HL-60/S4 treated with phorbol 12-myristate 13-acetate at 8.2 ng/mL for 4 days and 3 days (cell line): ENCODE results near the gene FBXL12.
"Not testable (repeated sequence)": the region's sequence is repeated elsewhere in the genome, so short reads cannot be mapped to it uniquely, and the experiment has no call there.

Source experiments
- in situ Hi-C: fragments of 300-500 bp; cut with MboI; formaldehyde crosslinking; loops from 2 replicates; pipeline ENCODE4 v1.15.0; 2022; ENCODE audit warnings: low sequenced_read_pairs

The FBXL12 gene, protein sequence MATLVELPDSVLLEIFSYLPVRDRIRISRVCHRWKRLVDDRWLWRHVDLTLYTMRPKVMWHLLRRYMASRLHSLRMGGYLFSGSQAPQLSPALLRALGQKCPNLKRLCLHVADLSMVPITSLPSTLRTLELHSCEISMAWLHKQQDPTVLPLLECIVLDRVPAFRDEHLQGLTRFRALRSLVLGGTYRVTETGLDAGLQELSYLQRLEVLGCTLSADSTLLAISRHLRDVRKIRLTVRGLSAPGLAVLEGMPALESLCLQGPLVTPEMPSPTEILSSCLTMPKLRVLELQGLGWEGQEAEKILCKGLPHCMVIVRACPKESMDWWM

DNA sequence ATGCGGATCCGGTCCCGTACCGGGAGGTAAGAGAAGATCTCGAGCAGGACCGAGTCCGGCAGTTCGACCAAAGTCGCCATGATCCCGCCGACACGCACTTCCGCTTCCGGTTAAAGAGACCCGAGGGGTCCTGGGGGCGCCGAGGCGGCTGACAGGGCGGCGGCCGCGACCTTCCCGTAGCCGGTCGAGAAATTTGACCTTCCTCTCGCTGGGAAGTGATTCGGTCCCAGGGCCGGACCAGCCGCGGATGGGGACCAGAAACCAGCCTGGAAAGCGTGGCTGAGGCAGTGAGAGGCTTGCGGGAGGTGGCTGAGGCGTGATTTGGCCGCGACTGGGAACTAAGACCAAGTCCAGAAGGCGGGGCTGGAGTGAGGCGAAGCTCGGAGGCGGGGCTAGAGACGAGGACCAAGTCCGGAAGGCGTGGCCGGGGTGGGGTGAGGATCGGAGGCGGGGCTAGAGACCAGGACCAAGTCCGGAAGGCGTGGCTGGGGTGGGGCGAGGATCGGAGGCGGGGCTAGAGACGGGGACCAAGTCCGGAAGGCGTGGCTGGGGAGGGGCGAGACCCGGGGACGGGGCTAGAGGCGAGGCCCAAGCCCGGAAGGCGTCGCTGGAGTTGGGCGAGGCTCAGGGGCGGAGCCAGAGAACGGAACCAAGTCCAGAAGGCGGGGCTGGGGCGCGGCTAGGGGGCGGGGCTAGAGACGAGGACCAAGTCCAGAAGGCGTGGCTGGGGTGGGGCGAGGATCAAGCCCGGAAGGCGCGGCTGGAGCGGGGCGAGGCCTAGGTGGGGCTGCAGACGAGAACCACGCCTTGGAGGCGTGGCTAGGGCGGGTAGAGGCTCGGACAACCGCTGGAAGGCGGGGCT, at the start of gene FBXL12:
FBXL12 (minus strand) TSS at position 346 of the 862 bp plus-strand sequence; CDS start at position 80, 266 bp downstream.
- in situ Hi-C loops = no loop called here

DNA sequence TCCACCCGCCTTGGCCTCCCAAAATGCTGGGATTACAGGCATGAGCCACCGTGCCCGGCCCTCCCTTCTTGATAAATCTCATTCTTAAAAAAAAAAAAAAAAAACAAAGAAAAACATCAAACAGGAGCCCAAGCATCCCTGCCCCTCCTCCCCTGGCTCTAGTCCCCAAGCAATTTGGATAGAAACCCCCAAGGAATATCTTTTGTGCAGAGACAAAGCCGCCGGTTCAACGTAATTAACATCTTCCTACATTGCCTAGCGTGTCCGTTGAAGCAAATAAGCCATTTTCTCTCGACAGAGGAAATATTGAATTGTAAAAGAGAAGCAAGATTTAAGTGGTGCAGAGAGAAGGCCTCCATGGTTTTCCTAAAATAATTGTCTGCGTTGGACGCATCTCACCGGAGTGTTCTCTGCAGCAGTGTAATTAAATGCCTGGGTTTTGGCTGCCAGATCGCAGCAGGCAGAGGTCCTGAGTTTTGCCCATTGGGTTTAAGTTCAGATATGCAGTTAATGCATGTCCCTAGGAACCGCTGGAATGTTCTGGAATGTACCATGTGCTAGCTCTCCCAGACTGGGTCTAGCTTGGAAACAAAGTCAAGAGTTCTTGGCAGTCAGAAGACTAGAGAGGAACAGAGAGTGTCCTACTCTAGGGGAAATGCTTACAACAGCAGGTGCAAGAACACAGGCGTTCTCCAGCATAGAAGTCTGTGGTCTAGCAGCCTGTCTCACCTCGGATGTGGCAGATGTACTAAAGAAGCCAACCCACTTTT, 47.0 kb upstream of the FBXL12 start:
- in situ Hi-C loops = no loop called here

GRCh38 chr19:9863759-9864158, 44.9 kb upstream of the FBXL12 start:
- in situ Hi-C loops = no loop called here

- in situ Hi-C loops = no loop called here
Measured at GRCh38 chr19:9862938-9863337, 44.1 kb upstream of the FBXL12 start.

GRCh38 chr19:9861503-9861902, 42.6 kb upstream of the FBXL12 start:
- in situ Hi-C loops = no loop called here

DNA sequence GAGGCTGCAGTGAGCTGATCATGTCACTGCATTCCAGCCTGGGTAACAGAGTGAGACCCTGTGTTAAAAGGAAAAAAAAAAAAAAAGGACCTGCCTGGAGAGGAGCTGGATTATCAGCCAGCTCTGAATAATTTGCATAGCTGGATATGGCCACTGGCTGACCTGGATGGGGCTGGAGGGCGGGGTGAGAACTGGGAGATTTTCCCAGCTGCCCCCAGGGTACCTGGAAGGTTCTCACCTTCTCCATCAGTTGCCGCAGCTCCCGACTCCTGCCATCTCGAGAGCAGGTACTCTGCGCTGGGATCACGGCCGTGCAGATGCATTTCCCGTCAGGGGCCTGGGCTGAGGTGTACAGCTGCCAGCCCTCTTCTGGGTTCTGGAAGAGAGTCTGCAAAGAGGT, 41.5 kb upstream of the FBXL12 start:
- in situ Hi-C loops = no loop called here

DNA sequence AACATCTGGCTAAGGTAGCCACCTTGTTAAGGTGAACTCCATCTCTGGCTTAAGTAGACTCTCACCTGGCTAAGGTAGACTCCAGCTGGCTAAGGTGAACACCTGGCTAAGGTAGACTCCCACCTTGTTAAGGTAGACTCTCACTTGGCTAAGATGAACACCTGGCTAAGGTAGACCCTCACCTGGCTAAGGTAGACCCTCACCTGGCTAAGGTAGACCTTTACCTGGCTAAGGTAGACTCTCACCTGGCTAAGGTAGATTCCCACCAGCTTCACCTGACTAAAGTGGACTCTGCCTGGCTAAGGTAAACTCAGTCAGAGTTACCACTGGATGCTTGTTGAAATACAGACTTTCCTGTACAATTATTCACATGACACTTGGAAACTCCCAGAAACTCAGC, 39.9 kb upstream of the FBXL12 start:
- in situ Hi-C loops = no loop called here

DNA sequence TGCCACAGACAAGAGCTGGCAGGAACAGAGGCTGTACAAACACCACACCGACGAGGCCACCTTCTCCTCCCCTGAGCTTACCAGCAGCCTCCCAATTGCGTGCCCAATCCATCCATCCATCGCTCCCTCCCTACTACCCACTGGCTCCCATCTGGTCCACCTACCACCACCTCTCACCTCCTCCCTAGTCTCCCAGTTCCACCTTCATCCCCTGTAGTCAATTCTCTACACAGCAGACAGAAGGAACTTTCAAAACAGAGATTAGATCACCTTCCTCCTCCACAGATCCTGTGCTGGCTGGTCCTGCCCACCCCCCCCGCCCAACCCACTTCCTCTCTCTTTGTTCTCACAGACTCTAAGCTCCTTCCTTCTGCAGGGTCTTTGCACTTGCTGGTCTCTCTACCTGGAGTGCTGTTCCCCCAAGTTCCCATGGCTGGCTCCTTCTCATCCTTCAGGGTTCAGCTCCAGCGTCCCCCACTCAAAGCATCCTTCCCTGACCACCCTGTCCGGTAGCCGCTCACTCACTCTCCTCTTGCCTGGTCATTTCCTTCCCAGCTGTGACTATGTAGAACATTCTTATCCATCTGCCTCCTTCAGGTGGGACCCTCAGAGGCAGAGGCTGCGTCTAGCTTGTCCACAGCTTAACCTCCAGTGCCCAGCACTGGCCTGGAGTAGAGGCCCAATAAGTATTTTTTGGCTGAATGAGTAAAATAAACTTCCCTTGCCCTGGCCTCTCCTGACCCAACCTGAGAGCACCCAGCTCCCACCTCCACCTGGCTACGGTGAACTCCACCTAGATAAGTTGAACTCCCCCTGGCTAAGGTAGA, 39.3 kb upstream of the FBXL12 start:
- in situ Hi-C loops = no loop called here

GRCh38 chr19:9857076-9857721, 38.3 kb upstream of the FBXL12 start:
- in situ Hi-C loops = no loop called here

GRCh38 chr19:9856609-9857008, 37.7 kb upstream of the FBXL12 start:
- in situ Hi-C loops = no loop called here

DNA sequence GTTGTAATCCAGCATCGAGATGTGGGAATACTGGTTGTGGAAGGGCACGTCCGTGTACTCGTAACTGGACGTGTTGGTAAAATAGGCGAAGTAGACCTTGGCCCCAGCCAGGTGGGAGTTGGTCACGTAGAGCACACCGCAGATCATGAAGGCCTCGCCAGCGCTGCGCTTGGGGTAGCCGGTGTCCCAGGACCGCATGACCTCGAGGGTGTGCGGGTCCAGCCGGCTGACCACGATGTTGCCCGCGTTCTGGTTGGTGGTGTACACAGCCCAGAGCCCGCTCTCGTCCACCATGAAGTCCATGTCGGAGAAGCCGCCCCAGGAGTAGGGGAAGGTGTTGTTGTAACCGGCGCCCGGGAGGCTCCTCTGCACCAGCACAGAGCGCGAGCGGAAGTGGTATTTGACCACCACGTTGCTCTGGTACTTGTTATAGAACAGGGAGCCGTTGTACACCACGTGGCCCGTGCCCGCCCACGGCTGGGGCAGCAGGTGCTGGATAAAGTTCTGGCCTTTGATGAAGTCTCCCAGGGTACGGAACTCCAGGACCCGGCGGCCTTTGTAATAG, 35.5 kb upstream of the FBXL12 start:
- in situ Hi-C loops = no loop called here

DNA sequence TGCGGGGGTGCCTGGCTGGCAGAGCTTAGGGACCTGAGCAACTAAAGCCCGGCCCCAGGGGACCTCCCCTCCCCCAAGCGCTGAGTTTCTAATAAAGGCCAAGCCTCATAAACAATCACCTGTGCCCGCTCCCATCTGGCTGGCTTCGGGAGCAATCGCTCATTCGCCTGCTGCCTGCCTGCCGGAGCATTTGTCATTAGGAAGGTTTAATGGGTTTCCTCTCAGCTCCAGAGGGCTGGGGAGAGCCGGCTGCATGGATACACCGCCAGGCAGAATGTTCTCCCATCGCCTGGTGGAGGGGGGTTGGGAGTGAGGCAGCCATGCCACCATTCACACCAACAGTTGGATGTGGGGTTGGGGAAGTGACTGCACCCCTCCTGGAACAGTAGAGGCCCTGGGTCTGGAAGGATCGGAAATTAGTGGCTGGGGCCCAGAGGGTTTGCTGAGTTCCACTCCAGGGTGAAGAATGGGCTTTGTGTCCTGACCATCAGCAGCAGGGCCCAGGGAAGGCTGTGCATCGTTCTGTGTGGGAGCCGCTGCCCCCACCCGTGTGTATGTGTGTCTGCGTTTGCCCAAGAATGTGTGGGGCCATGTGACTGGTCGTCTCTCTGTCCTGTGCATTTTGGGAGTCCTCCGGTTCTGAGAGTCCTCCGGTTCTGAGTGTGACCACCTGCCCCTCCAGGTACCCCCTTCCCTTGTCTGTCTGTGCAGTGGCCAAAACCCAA, 31.5 kb upstream of the FBXL12 start:
- in situ Hi-C loops = no loop called here

GRCh38 chr19:9849791-9850190, 30.9 kb upstream of the FBXL12 start:
- in situ Hi-C loops = no loop called here

DNA sequence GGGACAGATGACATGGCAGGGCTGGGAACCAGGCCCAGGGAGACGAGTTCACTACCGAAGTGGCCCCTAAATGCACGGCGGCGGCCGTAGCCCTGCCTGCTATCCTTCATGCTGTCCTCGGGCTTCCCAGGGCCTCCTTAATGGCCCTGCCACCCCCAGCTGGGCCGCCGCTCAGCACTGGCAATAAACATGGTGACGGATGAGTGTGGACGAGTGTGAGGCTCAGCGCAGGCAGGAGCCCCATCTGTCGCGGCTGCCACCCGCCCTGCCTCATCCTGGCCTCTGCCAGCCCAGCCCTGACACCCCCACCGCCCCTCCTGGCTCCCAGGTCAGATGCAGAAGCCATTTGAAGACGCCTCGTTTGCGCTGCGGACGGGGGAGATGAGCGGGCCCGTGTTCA, 29.9 kb upstream of the FBXL12 start:
- in situ Hi-C loops = no loop called here

DNA sequence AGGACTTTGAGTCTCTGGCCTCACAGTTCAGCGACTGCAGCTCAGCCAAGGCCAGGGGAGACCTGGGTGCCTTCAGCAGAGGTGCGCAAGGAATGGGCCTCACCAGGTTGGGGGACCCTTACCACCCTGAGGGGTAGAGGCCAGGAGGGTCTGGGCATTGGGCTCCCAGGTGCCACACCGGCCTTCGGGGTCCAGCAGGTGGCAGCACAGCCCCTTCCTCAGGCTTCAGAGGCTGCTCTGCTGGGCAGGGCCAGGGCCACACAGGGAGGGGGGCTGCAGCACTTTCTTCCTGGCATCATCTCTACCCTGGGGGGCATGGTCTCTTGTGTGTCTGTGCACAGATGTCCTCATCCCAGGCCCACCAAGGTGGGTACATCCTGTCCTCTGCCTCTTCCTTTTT, 29.2 kb upstream of the FBXL12 start:
- in situ Hi-C loops = no loop called here

DNA sequence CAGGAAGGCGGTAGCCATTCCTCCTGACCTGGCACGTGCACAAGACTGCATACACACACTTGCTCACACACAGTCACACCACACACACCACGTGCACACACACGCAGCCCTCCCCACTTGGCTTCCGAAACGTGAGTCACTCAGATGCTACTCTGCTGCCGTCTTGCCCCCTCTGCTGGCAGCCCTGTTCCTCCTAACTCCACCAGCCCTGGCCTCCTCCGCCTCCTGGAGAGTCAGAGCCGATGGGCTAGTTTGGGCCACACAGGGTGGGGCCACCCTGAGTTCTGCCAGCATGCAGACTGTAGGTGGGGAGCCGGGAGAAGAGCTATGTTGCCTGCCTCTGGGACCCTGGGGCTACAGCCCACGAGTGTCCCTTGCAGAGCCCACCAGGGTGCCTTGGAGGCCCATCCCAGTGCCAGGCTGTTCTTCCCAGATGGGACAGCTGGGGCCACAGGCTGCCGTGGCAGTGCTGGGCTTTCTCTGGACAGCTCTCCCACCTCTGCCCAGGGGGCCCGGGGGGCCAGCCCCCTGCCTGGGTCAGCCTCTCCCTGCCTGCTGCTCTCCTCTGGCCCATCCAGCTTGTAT, 28.3 kb upstream of the FBXL12 start:
- in situ Hi-C loops = no loop called here

GRCh38 chr19:9843626-9844273, 24.9 kb upstream of the FBXL12 start:
- in situ Hi-C loops = not testable (repeated sequence)
